Measurements from ENCODE around the gene CDYL. TPM values are rescaled to one million over a fixed set of nuclear protein-coding genes. Genes with fewer than 3 reads are reported as not detected.

The CDYL gene
- total RNA-seq (2022; extraction: Qiagen RNA extraction; ENCODE audit: low read depth), result 20.9 to 22.9 TPM (median 22.1 TPM) in 5 replicates

DNA sequence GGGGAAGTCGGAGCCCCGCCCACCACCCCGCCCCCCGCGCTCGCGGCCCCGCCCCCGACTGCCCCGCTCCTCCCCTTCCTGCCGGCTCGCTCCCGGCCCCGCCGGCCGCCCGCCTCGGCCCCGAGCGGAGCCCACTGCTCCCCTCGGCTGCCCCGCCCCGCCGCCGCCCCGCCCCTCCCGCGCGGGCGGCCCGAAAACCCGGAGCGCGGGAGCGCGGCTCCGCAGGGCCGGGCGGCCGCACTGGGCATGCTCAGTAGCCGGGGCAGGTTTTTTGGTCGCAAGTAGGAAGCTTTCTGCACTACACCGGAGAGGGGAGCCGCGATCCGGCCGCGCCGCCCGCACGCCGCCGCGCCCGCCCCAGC lies at the start of gene CDYL:
Gene CDYL (plus strand): TSS at position 274 of the 362 bp plus-strand sequence. CDS start 380 bp downstream, outside the sequence.

DNA sequence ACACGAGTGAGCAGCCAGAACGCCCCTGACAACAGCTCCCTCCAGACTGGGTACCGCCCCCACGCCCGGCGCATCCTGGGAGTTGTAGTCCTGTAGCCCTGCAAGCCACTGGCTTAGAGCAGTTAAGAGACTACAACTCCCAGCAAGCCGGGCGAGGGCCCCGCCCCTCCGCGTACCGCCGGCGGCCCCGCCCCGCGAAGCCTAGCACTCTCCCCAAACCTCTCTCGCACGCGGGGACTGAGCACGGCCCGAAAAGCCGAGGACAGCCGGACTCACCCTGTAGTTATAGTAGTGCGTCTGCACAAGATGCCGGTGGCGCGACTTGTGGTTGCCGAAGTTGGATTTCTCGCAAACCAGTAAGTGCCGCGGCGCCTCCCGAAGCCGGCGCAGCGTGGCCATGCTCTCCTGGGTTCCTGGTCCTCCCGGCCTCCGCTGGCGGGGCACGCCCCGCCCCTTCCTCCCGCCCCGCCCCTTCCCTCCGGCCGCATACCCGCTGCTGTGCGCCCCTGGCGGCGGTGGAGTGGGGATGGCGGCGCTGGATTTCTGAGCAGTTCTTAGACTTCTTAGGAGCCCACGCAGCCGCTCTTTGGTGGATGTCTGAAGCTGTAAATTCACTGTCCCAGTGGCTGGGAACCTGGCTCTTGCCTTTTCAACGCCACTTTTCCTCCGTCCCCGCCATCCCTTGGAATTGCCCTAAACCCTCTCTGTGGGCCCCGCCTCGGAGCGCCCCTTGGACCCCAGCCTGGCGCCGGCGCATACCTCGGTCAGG lies 227.6 kb downstream of the CDYL start, which contains the start of gene RPP40:
Gene RPP40 (minus strand): TSS at position 434 of the 769 bp plus-strand sequence. CDS start 35 bp downstream, at position 399.

Other genes starting within 250 kb of the CDYL start
- 22.9 to 32.8 TPM (median 25.2 TPM) in 5 replicates for gene RPP40, start 227.6 kb downstream of the CDYL start, total RNA-seq (2022; extraction: Qiagen RNA extraction; ENCODE audit: low read depth)

Data from A549 treated with GW870086 at 1 μM for 4 hours (cell line).